Gastrocnemius medialis (tissue), 4 donors: ENCODE results near the gene ASAP3.

ENCODE experiments used
- POLR2A ChIP-seq, 2 donors: fragments of 450-650 bp; IDR thresholded peaks; one replicate each; pipeline ENCODE4 v1.6.1; 2017; ENCODE audit warnings: antibody characterized with exemption in 2 of 2, mild to moderate bottlenecking in 2 of 2, moderate library complexity in 2 of 2
- TF ChIP-seq, protein P1 (sequence below), 5 experiments: fragments of 450-650 bp in 3 of 5; fragments of 200-600 bp in 2 of 5; sonication (generic) in 2 of 5; IDR thresholded peaks in 4 of 5; conservative IDR thresholded peaks in 1 of 5; 1 replicate in 4 of 5; 2 replicates in 1 of 5; pipeline ENCODE4 v1.5.1; 2016 to 2019; ENCODE audit warnings: antibody characterized with exemption in 5 of 5, mild to moderate bottlenecking in 3 of 5, moderate library complexity in 3 of 5

DNA sequence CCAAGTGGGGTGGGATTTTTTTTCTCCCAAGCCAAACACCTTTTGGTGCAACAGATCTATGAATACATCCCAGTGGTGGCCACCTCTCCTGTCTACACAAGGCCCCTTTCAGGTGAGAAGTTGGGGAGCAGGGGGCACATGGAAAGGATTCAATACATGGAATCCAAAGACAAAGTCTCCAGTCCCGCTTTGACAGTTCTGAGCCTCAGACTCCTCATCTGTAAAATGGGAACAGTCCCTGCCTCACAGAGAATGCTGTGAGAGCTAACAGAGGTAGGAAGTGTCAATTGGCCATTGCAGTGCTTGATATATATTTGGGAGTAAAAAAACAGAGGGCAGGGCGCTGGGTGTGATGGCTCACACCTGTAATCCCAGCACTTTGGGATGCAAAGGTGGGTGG lies 87.6 kb downstream of the ASAP3 start:
- TF ChIP-seq, protein P1, sequence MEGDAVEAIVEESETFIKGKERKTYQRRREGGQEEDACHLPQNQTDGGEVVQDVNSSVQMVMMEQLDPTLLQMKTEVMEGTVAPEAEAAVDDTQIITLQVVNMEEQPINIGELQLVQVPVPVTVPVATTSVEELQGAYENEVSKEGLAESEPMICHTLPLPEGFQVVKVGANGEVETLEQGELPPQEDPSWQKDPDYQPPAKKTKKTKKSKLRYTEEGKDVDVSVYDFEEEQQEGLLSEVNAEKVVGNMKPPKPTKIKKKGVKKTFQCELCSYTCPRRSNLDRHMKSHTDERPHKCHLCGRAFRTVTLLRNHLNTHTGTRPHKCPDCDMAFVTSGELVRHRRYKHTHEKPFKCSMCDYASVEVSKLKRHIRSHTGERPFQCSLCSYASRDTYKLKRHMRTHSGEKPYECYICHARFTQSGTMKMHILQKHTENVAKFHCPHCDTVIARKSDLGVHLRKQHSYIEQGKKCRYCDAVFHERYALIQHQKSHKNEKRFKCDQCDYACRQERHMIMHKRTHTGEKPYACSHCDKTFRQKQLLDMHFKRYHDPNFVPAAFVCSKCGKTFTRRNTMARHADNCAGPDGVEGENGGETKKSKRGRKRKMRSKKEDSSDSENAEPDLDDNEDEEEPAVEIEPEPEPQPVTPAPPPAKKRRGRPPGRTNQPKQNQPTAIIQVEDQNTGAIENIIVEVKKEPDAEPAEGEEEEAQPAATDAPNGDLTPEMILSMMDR (IDR thresholded peaks at IDR 0.05 in 4 of 5, conservative IDR thresholded peaks at IDR 0.05 in 1 of 5), result no peak
- TF ChIP-seq POLR2A (IDR thresholded peaks at IDR 0.05), result no peak
